HepG2 (cell line): ENCODE measurements around the gene ZNF264. TPM values are rescaled to one million over a fixed set of nuclear protein-coding genes. Genes with fewer than 3 reads are reported as not detected.
A peak's percentile ranks its signal among the peaks of the same experiment; 100 is the strongest.

ENCODE experiments used
- ATF6 ChIP-seq: sonication (generic); formaldehyde crosslinking; conservative IDR thresholded peaks from 2 replicates; pipeline ENCODE4 v1.4.0; 2020; ENCODE audit warnings: missing genetic modification reagents
- ERF ChIP-seq: IDR thresholded peaks from 2 replicates; pipeline ENCODE4 v1.6.1; 2018; ENCODE audit warnings: missing biosample characterization, missing genetic modification reagents
- IKZF5 ChIP-seq: IDR thresholded peaks from 2 replicates; pipeline ENCODE4 v1.6.1; 2018; ENCODE audit warnings: missing genetic modification reagents, mild to moderate bottlenecking, missing compliant biosample characterization
- KDM5A ChIP-seq: fragments of 200-600 bp; sonication (generic); IDR thresholded peaks from 2 replicates; pipeline ENCODE4 v1.7.0; 2018; ENCODE audit warnings: antibody characterized with exemption, mild to moderate bottlenecking, low read length, borderline replicate concordance
- NR2F1 ChIP-seq, 2 experiments: fragments of 450-650 bp in 1 of 2; formaldehyde crosslinking in 1 of 2; IDR thresholded peaks; 2 replicates each; pipeline versions ENCODE4 v1.5.0 to v1.6.1; 2016 to 2020; ENCODE audit warnings: mild to moderate bottlenecking in 1 of 2, missing compliant biosample characterization in 1 of 2, missing genetic modification reagents in 1 of 2, moderate library complexity in 1 of 2
- THAP11 ChIP-seq: IDR thresholded peaks from 2 replicates; pipeline ENCODE4 v1.6.1; 2016; ENCODE audit warnings: missing biosample characterization, missing genetic modification reagents
- THAP9 ChIP-seq: sonication (generic); formaldehyde crosslinking; IDR thresholded peaks from 2 replicates; pipeline ENCODE4; 2020; ENCODE audit warnings: missing genetic modification reagents, mild to moderate bottlenecking, borderline replicate concordance
- ZFP1 ChIP-seq: IDR thresholded peaks from 2 replicates; pipeline ENCODE4 v1.6.1; 2016
- ZFYVE20 ChIP-seq: sonication (generic); formaldehyde crosslinking; IDR thresholded peaks from 2 replicates; pipeline ENCODE4 v1.8.0; 2023; ENCODE audit warnings: low read depth, mild to moderate bottlenecking, moderate library complexity, missing genetic modification reagents, borderline replicate concordance
- ZKSCAN8 ChIP-seq: IDR thresholded peaks from 2 replicates; pipeline ENCODE4 v1.6.1; 2016; ENCODE audit warnings: borderline replicate concordance, missing genetic modification reagents, missing compliant biosample characterization
- ZMYM3 ChIP-seq: sonication (generic); formaldehyde crosslinking; IDR thresholded peaks from 2 replicates; pipeline ENCODE4 v1.5.1; 2020; ENCODE audit warnings: mild to moderate bottlenecking, missing genetic modification reagents
- ZNF687 ChIP-seq: sonication (generic); formaldehyde crosslinking; IDR thresholded peaks from 2 replicates; pipeline ENCODE4 v1.5.1; 2020; ENCODE audit warnings: mild to moderate bottlenecking, missing genetic modification reagents, moderate library complexity
- ZNF720 ChIP-seq: sonication (generic); formaldehyde crosslinking; IDR thresholded peaks from 2 replicates; pipeline ENCODE4 v1.4.0; 2020; ENCODE audit warnings: missing genetic modification reagents
- ZNF782 ChIP-seq: sonication (generic); formaldehyde crosslinking; IDR thresholded peaks from 2 replicates; pipeline ENCODE4 v1.4.0; 2020; ENCODE audit warnings: missing genetic modification reagents, mild to moderate bottlenecking, borderline replicate concordance
- polyA plus RNA-seq, 8 experiments: library from polyadenylated mRNA; depleted of rRNA in 3 of 8; stranded (reverse) in 7 of 8; unstranded in 1 of 8; fragments of >200 nt; fragmentation: Illumina TruSeq in 4 of 8; extraction: Trizol in 4 of 8; gene quantifications; 2 replicates each; pipeline versions ENCODE4 v1.2.1 to v1.2.3, GENCODE V29; 2011 to 2016; ENCODE audit warnings: low read depth in 4 of 8, missing spikeins in 1 of 8, mixed read lengths in 1 of 8; ENCODE audit not compliant: insufficient read depth in 1 of 8
- total RNA-seq, 5 experiments: library from RNA; depleted of rRNA; stranded (reverse); fragments of >200 nt; fragmentation: Illumina TruSeq; extraction: Trizol; gene quantifications; 2 replicates each; pipeline ENCODE4 v1.2.3, GENCODE V29; 2016; ENCODE audit warnings: low read depth in 1 of 5
- TF ChIP-seq, protein P1 (sequence below): sonication (generic); formaldehyde crosslinking; IDR thresholded peaks from 2 replicates; pipeline ENCODE4 v1.5.1; 2020; ENCODE audit warnings: missing genetic modification reagents, mild to moderate bottlenecking, borderline replicate concordance

Gene ZNF264
- total and polyA plus RNA-seq, 2 of the 13 experiments (the other 11 are each of a cell fraction or from before 2014, with no cell fraction given): 3.5 to 17.6 TPM

DNA sequence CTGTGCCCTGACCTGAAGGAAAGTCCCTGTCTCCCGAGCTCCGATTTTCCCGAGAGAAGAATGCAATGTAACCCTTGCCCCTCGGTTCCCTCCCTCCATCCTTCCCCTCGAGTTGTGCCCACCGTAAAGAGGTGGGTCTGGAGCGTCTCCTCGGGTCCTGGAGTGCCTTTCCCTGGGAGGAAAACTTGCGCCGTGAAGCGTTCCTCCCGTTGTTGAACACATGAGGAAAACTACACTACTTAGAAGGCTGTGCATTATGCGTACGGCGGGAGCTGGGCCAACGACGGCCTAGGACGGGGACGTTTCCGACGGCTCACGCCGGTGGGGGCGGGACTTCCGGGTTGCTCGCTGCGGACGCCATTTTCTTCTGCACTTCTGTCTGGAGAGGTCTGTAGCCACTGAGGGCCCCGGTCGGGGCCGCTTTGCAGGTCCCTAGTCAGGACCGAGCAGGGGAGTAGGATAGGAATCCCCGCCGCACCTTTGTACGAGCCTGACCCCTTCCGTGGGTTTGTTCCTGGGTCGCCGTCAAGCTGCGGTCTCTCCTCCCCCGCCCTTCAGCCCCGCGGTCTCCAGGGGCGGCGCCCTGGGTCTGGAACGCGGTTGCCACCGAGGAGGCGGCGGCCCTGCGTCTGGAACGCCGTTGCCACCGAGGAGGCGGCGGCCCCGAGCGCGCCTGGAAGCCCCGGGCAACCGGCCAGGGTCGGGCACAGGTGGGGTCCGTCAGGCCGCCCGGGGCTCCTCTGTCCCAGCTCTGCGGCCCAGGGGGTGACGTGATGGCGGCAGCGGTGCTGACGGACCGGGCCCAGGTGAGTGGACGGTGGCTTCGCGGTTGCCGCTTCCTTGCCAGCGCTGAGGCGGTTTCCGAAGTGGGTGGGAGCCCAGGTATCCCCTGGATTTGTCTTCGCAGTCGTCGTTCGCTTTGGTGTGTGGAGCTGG, at the start of gene ZNF264 (continued):
- TF ChIP-seq ZKSCAN8 (CRISPR knock-in tag): no peak
- TF ChIP-seq ZNF782 (CRISPR knock-in tag): 0 out of 2 replicates have a peak, but pooled peaks have one; percentile 34
- TF ChIP-seq ATF6: no peak
- TF ChIP-seq THAP9 (CRISPR knock-in tag): peak; percentile 67; the same call in 1 of the 2 replicates
- 0 out of 2 replicates have a peak, but pooled peaks have one; percentile 49 for TF ChIP-seq IKZF5 (CRISPR knock-in tag)
- TF ChIP-seq ZNF687 (CRISPR knock-in tag): peak; percentile 85
- TF ChIP-seq ZFYVE20 (CRISPR knock-in tag): no peak
- TF ChIP-seq NR2F1 (CRISPR knock-in tag; IDR thresholded peaks at IDR 0.05): no peak
- TF ChIP-seq THAP11 (CRISPR knock-in tag): peak; percentile 89
- peak; percentile 27; the same call in 1 of the 2 replicates for TF ChIP-seq KDM5A
- TF ChIP-seq ZFP1 (CRISPR knock-in tag): no peak
- TF ChIP-seq ZNF720 (CRISPR knock-in tag): no peak
- peak; percentile 55; the same call in 1 of the 2 replicates for TF ChIP-seq ERF (CRISPR knock-in tag)
- TF ChIP-seq, protein P1, sequence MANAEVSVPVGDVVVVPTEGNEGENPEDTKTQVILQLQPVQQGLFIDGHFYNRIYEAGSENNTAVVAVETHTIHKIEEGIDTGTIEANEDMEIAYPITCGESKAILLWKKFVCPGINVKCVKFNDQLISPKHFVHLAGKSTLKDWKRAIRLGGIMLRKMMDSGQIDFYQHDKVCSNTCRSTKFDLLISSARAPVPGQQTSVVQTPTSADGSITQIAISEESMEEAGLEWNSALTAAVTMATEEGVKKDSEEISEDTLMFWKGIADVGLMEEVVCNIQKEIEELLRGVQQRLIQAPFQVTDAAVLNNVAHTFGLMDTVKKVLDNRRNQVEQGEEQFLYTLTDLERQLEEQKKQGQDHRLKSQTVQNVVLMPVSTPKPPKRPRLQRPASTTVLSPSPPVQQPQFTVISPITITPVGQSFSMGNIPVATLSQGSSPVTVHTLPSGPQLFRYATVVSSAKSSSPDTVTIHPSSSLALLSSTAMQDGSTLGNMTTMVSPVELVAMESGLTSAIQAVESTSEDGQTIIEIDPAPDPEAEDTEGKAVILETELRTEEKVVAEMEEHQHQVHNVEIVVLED (CRISPR knock-in tag): peak; percentile 94
- no peak; the same call in 1 of the 2 replicates for TF ChIP-seq ZMYM3 (CRISPR knock-in tag)
